GM19328 (cell line): ENCODE results near the gene KCNAB1.

ENCODE experiments used
- ATAC-seq: cut with Tn5 transposase; IDR thresholded peaks from one replicate; pipeline ENCODE4 v1.9.1; 2021; ENCODE audit warnings: mild to moderate bottlenecking, moderate library complexity; ENCODE audit not compliant: unreplicated experiment

The KCNAB1 gene

DNA sequence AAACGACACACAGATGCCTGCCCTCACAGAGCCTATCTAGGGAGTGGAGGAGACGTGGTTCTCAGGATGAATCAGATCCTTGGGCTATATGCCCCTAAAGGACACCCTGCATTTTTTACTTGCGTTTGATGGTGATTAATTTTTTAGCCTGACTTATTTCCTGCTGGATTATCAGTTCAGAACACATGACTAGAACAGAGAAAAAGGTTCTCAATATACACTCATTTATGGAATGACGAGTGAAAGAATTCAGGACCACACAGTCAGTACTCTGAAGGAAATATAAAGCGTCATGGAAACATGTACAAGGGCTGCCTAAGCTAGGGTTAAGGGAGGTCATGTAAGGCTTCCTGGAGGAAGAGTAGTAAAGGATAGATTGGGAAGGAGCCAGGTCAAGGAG is 312.8 kb downstream of the KCNAB1 start:
- ATAC-seq = no peak

DNA sequence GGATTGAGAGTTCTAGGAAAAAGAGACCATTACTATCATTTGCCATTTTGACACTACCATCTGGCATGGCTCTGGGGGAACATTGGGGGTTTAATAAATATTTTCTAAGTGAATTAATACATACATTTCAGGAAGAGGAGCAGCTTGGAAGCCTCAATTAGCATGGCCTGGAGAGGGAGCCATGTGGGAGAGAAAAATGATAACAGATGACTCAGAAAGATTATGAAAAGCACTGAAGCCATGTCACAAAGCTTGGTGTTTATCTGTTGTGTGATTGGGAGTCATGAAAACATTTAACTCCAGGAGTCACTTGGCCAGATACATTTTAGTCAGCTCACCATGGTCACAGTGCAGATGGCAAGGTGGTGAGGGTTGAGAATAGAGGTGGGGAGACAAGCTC is 313.5 kb downstream of the KCNAB1 start:
- no peak for ATAC-seq

DNA sequence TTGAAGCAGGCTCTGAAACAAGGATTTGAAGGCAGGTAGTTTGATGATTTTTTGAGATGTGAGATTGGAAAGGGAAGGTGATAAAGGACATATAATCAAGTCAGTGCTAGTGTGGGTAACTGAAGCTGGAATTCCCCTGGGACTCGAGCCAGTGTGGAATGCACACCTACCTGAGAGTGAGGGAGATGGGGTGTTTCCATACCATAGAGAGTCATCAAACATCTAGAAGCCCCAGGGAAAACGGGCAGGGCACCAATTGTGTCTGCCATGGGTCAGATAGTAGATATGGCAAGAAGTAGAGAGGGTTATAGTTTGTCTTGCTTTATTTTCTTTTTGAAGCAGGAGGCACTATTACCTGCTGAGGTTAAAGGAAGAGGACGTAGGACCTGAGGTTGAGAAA is 314.5 kb downstream of the KCNAB1 start:
- no peak for ATAC-seq

DNA sequence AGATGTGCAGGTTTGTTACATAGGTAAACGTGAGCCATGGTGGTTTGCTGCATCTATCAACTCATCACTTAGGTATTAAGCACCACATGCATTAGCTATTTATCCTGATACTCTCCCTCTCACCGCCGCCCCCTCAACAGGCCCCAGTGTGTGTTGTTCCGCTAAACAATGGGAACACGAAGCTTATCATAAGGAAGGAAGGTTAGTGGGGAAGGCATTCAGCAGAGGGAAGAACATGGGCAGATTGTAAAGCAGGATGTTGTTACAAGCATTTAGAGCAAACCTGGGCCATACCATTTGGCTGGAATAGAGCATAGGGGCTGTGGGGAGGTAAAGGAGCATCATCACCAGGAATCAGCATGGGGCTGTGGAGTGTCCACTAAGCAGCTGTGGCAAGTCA is 322.7 kb downstream of the KCNAB1 start:
- no peak for ATAC-seq

DNA sequence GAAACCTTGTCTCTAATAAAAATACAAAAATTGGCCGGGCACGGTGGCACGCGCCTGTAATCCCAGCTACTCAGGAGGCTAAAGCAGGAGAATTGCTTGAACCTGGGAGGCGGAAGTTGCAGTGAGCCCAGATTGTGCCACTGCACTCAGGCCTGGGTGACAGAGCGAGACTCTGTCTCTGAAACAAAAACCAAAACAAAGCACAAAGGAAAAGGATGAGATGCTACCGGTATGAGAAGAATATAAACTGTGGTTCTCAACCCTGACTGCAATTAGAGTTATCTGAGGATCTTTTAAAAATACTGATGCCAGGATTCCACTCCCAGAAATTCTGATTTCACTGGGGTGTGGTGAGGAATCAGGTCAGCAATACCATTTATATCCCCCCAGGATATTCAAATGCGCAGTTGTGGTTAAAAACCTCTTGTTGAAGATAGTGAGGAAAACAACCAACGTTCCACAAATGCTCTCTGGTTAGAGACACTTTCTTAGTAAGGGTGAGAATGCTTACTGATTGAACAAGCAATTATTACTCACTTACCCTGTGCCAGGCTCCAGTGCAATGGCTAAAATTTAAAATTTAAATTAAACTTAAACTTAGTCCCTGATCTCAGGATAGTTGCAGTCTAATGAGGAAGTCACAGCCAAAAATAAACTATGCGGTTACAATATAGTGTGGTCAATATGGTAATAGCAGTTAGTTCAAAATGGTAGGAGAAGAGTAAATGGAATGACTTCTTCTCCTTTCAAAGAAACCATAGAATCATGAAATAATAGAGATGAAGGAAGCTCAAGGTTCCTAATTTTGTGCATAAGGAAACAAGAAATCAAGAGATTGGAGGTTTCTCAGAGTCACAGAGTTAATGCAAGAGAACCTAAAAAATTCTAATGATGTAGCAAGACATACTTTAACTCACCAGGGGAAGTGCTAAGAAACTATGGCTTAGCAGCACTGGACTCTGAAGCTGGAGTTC is 325.0 kb downstream of the KCNAB1 start:
- ATAC-seq = no peak

DNA sequence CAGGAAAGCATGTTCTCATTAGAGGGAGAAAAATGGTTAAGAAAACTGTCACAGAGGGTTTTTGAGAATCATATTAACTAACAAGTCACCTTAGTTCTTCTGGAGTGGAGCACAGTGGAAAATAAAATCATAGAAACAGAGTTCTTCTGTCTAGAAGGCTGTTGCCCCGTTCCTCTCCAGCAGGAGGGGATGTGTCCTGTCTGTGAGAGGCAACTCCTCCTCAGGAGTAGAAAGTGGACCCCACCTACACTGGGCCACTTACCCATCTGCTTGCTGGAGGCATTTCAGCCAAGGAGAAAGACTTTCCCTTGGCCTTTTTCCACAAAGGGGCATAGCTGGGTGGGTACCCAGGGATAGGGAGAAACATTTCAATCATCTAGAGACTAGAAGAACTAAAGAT is 327.9 kb downstream of the KCNAB1 start:
- peak; percentile 75 for ATAC-seq

DNA sequence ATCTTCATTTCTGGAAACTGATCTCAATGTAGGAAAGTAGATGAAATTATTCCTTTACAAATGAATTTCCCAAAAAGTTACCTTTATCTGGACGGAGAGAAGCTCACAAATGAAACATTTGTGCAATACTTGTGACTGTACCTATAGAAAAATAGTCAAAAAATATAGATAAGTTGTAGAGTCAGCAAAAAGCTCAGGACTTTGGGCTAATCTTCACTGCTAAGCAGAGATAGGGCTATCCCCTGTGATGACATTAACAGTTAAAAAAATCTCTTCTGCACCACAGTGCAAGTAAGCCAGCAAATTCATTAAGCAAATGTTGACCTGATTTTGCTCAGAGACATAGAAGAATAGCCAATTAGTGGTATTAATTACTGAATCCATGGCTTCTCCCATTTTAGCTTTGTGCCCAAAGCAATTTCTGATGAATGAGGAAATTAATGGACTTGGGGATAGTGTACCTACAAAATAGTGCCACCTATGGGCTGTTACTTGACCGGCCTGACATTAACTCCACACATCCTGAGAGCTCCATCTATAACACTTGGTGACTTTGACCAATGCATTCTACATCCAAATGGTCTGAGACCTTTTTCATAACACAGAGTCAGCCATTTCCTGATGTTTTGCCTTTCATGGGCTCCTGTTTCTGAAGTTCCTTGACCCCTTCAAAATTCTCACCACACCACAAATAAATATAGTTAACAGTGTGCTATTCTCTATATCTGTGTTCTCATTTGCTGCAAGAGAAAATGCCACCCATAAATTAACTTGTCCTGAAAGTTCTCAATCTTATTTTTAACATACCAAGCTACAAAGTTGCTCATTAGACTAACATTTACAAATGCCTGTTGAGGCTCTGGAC is 329.6 kb downstream of the KCNAB1 start:
- peak; percentile 67 for ATAC-seq

DNA sequence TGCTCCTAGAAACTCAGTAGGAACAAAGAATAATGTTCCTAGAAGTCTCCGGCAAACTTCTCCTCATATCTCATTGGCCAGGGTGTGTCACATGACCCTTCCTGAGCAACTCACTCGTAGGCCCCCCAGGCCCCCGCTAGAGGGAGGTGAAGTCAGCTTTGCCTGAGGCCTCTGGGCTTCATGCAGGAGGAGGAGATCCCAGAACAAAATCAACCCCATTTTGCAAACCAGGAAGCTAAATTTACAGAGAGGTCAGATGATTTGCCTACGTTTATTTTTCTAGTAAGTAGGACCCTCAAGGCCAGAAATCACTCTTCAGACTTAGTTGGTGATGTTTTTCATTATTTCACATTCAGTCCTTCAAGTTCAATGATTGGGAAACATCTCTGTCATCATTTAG is 335.5 kb downstream of the KCNAB1 start:
- ATAC-seq = no peak

DNA sequence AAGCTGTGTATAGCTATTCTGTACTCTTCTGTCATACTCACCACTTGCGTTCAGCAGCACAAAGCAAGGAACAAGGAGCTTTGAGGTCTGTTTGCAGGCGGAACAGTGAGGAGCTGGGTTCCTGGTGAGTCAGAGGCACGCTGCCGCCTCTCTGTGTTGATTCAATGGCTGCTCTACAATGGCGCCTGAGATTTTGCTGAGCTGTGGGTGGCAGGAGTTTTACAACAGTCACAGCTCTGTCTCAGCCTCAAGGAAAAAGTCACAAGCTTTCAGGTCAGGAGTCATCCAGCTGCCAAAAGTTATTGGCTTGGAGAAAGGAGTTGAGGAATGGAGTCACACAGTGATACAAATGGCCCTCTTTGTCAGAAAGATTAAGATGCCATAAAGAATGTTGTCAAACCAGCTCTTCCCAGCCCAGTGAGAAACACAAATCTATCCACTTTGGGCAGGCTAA is 336.4 kb downstream of the KCNAB1 start:
- ATAC-seq = no peak

DNA sequence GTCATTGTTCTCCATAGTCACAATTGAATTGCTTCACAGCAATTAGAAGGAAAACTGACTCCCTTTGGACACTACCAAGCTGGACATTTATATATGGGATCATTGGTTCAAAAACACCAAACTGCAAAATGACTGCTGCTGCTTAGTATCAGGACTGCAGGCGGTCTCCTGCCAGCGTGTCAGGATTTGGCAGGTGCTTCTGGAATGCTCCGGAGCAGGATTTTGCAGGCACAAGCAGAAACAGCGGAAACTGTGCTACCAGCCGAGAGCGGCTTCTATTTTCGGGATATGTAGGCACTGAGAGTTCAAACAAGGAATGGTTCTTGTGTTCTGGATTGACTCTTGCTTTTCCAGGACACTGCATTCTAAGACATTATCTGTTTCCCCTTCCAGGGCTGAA is 339.1 kb downstream of the KCNAB1 start:
- no peak for ATAC-seq

DNA sequence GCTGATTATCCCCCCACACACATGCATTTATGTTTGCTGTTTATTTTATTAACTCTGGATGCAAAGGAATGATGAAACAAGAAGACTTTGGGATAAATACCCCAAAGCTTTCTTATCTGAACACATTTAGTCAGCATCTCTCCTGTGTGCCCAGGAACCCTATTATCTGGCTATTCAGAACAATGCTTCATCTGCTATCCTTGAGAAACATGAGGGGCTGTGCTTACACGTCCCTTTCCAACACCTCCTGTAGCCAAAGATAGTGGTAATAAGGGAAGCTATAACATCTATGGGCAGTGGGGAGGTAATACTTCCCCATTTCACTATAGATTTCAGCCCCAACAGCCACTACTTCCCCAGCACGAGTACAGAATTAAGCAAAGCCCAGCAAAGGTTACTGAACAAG is 339.8 kb downstream of the KCNAB1 start:
- ATAC-seq = peak; percentile 74

DNA sequence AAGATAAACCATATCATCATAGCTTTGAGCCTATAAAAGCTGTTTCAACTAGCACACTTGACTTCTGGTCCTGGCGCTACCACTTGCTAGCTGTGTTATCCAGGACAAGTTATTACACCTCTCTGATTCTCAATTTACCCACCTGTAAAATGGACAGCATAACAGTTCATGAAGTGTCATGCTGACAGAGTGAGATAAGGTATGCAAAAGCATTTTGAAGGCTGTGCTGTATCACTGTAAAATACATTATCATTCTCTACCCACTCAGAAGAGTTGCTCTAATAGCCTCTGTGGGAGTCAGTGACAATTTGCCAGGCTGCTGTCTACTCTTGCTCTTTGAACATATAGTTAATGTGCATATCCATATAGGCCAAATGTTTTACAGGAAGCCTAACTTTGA is 341.5 kb downstream of the KCNAB1 start:
- no peak for ATAC-seq

DNA sequence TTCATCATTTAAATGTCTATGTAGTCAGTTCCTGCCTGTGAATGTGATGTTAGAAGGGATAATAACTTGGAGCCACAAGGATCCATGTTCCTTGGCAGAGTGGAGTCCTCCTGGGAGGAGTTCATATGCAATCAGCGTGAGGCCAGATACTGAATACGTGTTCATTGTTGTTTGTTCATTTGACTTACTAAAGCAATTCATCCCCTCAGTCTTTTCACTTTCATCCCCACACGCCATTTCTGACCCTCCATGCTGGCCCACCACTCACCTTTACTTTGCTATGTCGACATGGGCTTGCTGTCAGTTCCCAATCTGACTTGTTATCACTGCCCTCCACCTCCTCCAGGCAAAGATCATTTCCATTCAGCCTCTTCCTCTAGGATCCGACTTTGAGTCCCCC is 342.7 kb downstream of the KCNAB1 start:
- ATAC-seq = no peak

DNA sequence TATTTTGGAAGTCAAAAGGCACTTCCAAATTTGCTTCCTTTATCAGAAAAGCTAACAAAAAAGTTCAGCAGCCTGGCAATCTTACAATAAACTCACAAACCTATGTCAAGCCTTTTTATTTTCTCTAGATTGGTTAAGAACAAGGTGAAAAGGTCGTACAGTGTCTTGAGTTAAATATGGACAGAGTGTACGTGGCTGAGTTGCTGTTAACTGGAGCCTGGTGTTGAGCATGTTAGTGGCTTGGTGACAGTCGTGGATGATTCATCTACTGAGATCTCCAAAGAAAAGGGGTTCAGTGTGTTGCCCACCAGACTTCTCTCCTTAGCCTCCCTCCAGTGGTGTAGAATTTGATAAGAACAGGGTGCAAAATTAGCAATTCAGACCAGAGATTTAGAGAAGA is 344.8 kb downstream of the KCNAB1 start:
- ATAC-seq = no peak

DNA sequence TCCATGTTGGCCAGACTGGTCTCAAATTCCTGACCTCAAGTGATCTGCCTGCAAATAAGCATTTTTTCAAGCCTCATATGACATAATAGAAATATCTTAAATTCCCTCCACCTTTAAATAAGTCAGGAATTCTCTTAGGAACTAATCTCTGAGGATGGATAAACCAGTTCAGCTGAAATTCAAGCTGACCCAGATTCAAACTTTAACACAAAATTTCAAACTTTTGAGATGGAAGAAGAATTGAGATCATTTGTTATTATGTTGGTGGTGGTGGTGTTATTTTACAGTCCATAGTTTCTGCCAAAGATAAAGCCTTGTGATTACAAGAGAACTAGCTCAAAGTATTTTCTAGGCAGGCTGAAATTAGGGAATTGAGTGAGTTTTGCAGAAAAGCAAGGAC is 349.1 kb downstream of the KCNAB1 start:
- no peak for ATAC-seq

DNA sequence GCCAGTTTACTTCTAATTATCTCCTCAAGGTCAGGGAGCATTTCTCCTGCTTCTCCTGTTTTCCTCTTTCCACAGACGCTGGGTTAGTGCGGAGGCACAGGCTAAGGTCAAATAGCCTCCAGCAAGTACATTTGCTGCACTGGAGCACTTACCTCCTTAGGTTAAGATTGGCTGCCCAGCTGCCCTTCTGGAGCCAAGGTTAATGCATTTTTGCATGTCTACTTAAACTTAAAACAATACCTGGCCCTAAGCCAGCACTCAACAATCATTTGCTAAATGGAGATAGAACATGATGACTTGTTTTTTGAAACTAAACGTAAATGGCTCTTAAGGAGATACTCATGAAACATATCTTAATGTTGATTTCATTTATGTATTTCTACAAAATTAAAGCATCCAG is 351.1 kb downstream of the KCNAB1 start:
- no peak for ATAC-seq

DNA sequence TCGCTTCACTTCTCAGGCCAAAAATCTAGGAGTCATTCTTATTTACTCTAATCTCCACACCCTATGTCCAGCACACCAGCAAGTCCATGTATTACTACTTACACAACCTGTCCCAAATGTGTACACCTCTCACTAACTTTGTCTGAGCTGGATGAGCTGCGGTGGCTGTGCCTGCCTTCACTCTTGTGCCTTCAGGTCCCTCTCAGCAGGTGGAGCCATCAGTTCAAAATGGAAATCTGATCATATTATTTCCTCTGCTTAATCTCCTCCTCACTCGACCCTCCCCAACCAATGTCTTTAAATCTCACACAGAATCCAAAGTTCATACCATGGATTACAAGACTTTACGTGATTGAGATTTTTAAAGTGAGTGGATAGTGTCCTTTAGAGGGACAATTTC is 351.8 kb downstream of the KCNAB1 start:
- ATAC-seq = no peak

DNA sequence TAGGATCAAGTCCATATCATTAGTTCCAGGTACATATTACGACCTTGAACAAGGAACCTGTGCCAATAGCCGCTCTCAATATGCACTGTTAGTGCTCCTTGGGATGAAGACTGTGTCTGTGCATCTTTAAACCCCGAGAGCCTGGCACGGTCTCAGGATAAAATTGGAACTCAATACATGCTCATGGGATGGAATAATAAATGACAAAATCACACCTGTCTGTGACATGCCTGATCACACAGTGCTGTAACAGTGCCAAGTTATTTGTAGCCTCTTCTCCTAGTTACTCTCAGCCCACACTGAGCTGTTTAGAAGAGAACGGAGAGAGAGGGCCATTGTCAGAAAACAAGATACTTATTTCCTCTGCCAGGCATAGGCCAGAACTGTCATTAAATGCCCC is 352.3 kb downstream of the KCNAB1 start:
- ATAC-seq = no peak

DNA sequence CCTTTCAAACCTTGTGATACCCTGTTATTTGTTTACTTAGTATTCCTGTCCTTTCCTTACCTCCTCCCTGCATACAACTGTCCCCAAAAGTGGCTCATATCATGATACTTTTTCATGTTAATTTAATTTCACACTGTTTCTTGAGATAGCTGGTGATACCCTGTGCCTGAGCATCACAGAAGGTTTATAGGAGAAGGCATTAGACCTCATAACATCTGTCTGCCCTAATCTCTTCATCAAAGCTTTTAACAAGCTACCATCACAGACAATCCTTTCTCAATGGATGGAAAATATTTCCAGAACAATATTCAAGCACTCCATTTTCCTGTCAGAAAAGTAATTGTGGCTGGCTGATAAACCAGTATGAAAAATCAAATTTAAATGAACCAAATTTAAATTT is 353.0 kb downstream of the KCNAB1 start:
- no peak for ATAC-seq

DNA sequence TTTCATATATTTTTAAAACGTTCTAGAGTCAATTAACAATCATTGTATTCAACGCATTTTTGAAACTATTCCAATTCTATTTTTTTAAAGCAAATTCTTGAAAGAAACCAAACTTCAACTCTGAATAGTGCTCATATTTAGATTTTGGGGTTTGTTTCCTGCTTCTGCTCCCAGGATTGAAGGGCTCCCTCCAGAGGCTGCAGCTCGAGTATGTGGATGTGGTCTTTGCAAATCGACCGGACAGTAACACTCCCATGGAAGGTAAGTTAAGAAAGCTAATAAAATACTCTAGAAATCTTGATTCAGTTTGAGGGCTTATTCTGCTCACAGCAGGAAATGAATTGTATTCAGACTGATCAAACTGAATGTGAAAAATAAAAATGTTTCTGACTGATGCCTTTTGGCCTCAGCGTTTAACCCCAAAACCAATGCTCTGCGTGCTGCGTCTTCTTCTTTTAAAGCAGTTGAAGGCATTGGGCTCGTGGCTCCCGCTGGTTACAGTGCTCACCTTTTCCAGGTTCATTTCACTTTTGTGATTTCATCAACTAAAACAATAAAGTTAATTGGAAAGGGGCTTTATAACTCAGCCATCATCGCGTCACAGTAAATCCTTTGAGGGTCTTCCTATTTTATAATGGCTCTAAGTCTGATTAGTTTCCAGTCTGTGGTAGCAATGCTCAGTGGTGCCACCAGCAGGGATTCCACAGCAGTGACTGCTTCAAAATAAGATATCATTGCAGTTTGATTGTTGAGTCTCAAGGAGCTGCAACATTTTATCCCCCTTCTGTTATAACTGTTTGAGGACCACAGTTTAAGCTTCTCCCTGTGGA is 354.4 kb downstream of the KCNAB1 start:
- ATAC-seq = no peak

DNA sequence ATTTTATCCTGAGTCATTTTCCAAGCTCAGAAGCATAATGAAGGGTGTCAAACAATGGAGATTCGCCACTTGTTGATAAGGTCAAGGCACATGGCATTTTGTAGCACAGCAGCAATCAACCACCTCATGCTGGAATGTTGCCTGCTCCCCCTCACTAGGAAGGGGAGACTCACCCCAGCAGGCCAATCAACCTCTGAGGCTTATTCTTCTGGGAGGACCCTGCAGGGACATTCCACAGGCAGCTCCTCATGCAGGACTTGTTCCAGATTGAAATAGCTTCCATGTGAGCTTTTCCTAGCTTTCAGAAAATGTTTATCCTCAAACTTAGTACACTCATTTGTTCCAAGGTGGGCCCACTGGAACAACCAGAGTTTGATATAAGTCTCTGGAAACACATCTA is 356.9 kb downstream of the KCNAB1 start:
- no peak for ATAC-seq
